Breast epithelium (tissue), 3 donors: ENCODE results near the gene TMEM150B.

Experiments used
- POLR2A ChIP-seq: fragments of 450-650 bp; IDR thresholded peaks from one replicate; pipeline ENCODE4 v1.6.1; 2016; ENCODE audit warnings: antibody characterized with exemption, mild to moderate bottlenecking, moderate library complexity
- POLR2AphosphoS5 ChIP-seq, 3 donors: sonication (generic); formaldehyde crosslinking; IDR thresholded peaks; one replicate each; pipeline ENCODE4 v1.6.1; 2017; ENCODE audit warnings: antibody characterized with exemption in 3 of 3
- TF ChIP-seq, protein P1 (sequence below), 3 donors: fragments of 450-650 bp; IDR thresholded peaks; one replicate each; pipeline ENCODE4 v1.5.1; 2016 to 2017; ENCODE audit warnings: antibody characterized with exemption in 3 of 3, mild to moderate bottlenecking in 3 of 3, moderate library complexity in 3 of 3

DNA sequence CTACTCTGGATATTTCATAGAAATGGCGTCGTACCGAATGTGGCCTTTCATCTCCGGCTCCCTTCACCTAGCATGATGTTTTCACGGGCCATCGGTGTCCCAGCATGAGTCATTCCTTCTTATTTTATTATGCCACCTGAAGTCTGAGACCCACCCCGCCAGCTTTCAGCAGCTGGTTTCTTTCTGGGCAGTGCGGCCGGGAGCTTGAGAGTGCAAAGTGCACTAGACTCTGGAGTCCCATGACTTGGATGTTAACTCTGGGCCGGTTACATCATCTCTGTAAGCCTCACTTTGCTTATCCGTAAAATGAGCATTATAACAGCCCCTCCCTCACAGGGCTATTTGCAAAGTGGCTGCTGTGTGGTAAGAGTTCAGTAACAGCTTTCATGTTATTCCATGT, 8.7 kb upstream of the TMEM150B start:
- TF ChIP-seq POLR2AphosphoS5 (IDR thresholded peaks at IDR 0.05) (no peak), POLR2A (no peak)
- TF ChIP-seq, protein P1, sequence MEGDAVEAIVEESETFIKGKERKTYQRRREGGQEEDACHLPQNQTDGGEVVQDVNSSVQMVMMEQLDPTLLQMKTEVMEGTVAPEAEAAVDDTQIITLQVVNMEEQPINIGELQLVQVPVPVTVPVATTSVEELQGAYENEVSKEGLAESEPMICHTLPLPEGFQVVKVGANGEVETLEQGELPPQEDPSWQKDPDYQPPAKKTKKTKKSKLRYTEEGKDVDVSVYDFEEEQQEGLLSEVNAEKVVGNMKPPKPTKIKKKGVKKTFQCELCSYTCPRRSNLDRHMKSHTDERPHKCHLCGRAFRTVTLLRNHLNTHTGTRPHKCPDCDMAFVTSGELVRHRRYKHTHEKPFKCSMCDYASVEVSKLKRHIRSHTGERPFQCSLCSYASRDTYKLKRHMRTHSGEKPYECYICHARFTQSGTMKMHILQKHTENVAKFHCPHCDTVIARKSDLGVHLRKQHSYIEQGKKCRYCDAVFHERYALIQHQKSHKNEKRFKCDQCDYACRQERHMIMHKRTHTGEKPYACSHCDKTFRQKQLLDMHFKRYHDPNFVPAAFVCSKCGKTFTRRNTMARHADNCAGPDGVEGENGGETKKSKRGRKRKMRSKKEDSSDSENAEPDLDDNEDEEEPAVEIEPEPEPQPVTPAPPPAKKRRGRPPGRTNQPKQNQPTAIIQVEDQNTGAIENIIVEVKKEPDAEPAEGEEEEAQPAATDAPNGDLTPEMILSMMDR (IDR thresholded peaks at IDR 0.05), result no peak
